GM19467 (cell line): ENCODE measurements around the gene FIS1.

ENCODE experiments used
- ATAC-seq: cut with Tn5 transposase; IDR thresholded peaks from one replicate; pipeline ENCODE4 v1.9.1; 2021; ENCODE audit warnings: mild to moderate bottlenecking, moderate library complexity; ENCODE audit not compliant: unreplicated experiment

The FIS1 gene

GRCh38 chr7:101235050-101235449 lies 9.8 kb downstream of the FIS1 start:
- ATAC-seq = no peak

GRCh38 chr7:101234636-101235035 lies 10.2 kb downstream of the FIS1 start:
- ATAC-seq = no peak

- ATAC-seq = no peak
Measured at GRCh38 chr7:101233907-101234547, 10.9 kb downstream of the FIS1 start.

- ATAC-seq = no peak
Measured at GRCh38 chr7:101232141-101232850, 12.6 kb downstream of the FIS1 start.

- ATAC-seq = no peak
Measured at GRCh38 chr7:101231644-101232043, 13.2 kb downstream of the FIS1 start.

GRCh38 chr7:101226721-101227120 lies 18.2 kb downstream of the FIS1 start:
- no peak for ATAC-seq

- no peak for ATAC-seq
Measured at GRCh38 chr7:101225650-101226049, 19.2 kb downstream of the FIS1 start.

GRCh38 chr7:101223528-101223927 lies 21.4 kb downstream of the FIS1 start:
- ATAC-seq = no peak

- no peak for ATAC-seq
Measured at GRCh38 chr7:101222275-101222830, 22.5 kb downstream of the FIS1 start.

- ATAC-seq = no peak
Measured at GRCh38 chr7:101220295-101220694, 24.6 kb downstream of the FIS1 start.

GRCh38 chr7:101218236-101219125 lies 26.4 kb downstream of the FIS1 start:
- no peak for ATAC-seq

GRCh38 chr7:101217388-101218235 lies 27.3 kb downstream of the FIS1 start, which contains the start of the genes PLOD3 and ZNHIT1:
PLOD3 (minus strand) TSS chr7:101217581; CDS start chr7:101217274, 307 bp downstream.
ZNHIT1 (plus strand) TSS chr7:101218165; CDS start chr7:101218196, 31 bp downstream.
- ATAC-seq = peak; percentile 59

- peak; percentile 5 for ATAC-seq
Measured at GRCh38 chr7:101216860-101217387, 28.0 kb downstream of the FIS1 start.

- ATAC-seq = no peak
Measured at GRCh38 chr7:101216001-101216859, 28.7 kb downstream of the FIS1 start.

GRCh38 chr7:101212014-101212413 lies 32.9 kb downstream of the FIS1 start:
- no peak for ATAC-seq

GRCh38 chr7:101211501-101211900 lies 33.4 kb downstream of the FIS1 start:
- ATAC-seq = no peak

GRCh38 chr7:101210143-101210542 lies 34.7 kb downstream of the FIS1 start:
- ATAC-seq = no peak

- no peak for ATAC-seq
Measured at GRCh38 chr7:101208794-101209193, 36.1 kb downstream of the FIS1 start.

GRCh38 chr7:101207459-101207858 lies 37.4 kb downstream of the FIS1 start:
- ATAC-seq = no peak
